ENCODE results near the gene SORCS2. TPM values are rescaled to one million over a fixed set of nuclear protein-coding genes. Genes with fewer than 3 reads are reported as not detected.

Gene SORCS2
- total RNA-seq, 1 donor from 2014 or later, result 3.0 TPM

- H3K27me3 Mint-ChIP-seq (ENCODE audit: unreplicated experiment), result peaks cover 53% of the 10 kb centered on the region
- H3K4me3 Mint-ChIP-seq (ENCODE audit: unreplicated experiment), result no peak overlapping the region
- no peaks in the 10 kb centered on the region for H3K9me3 Mint-ChIP-seq (ENCODE audit: unreplicated experiment)
- no peak for DNase-seq (ENCODE audit: extremely low spot score, unreplicated experiment)
- H3K4me1 Mint-ChIP-seq (ENCODE audit: unreplicated experiment), result no peaks in the 10 kb centered on the region
- no peak overlapping the region for H3K27ac Mint-ChIP-seq (ENCODE audit: unreplicated experiment)
- H3K36me3 Mint-ChIP-seq (ENCODE audit: unreplicated experiment), result no peaks in the 10 kb centered on the region
- TF ChIP-seq CTCF (IDR thresholded peaks at IDR 0.05), result no peak
Measured at GRCh38 chr4:7185487-7186030, 6.8 kb upstream of the SORCS2 start.

- Mint-ChIP-seq H3K36me3 (ENCODE audit: unreplicated experiment) (no peaks in the 10 kb centered on the region), H3K4me1 (ENCODE audit: unreplicated experiment) (no peaks in the 10 kb centered on the region), H3K27ac (ENCODE audit: unreplicated experiment) (no peak overlapping the region), H3K9me3 (ENCODE audit: unreplicated experiment) (no peaks in the 10 kb centered on the region), H3K4me3 (ENCODE audit: unreplicated experiment) (no peak overlapping the region), H3K27me3 (ENCODE audit: unreplicated experiment) (peaks cover 56% of the 10 kb centered on the region)
- TF ChIP-seq CTCF (IDR thresholded peaks at IDR 0.05), result peak; percentile 50
- no peak for DNase-seq (ENCODE audit: extremely low spot score, unreplicated experiment)
Measured at GRCh38 chr4:7186031-7186430, 6.3 kb upstream of the SORCS2 start.

- DNase-seq (ENCODE audit: extremely low spot score, unreplicated experiment), result no peak
- Mint-ChIP-seq H3K4me1 (ENCODE audit: unreplicated experiment) (no peaks in the 10 kb centered on the region), H3K27me3 (ENCODE audit: unreplicated experiment) (peaks cover 53% of the 10 kb centered on the region), H3K36me3 (ENCODE audit: unreplicated experiment) (no peaks in the 10 kb centered on the region), H3K9me3 (ENCODE audit: unreplicated experiment) (no peaks in the 10 kb centered on the region), H3K27ac (ENCODE audit: unreplicated experiment) (no peak overlapping the region), H3K4me3 (ENCODE audit: unreplicated experiment) (no peak overlapping the region)
- no peak for TF ChIP-seq CTCF (IDR thresholded peaks at IDR 0.05)
Measured at GRCh38 chr4:7186516-7187167, 5.7 kb upstream of the SORCS2 start.

GRCh38 chr4:7187168-7187535 lies 5.2 kb upstream of the SORCS2 start:
- Mint-ChIP-seq H3K36me3 (ENCODE audit: unreplicated experiment) (no peaks in the 10 kb centered on the region), H3K4me1 (ENCODE audit: unreplicated experiment) (peaks cover 2% of the 10 kb centered on the region), H3K27me3 (ENCODE audit: unreplicated experiment) (peaks cover 55% of the 10 kb centered on the region), H3K27ac (ENCODE audit: unreplicated experiment) (no peak overlapping the region), H3K9me3 (ENCODE audit: unreplicated experiment) (no peaks in the 10 kb centered on the region), H3K4me3 (ENCODE audit: unreplicated experiment) (no peak overlapping the region)
- no peak for TF ChIP-seq CTCF (IDR thresholded peaks at IDR 0.05)
- no peak for DNase-seq (ENCODE audit: extremely low spot score, unreplicated experiment)

GRCh38 chr4:7187691-7188090 lies 4.6 kb upstream of the SORCS2 start:
- no peaks in the 10 kb centered on the region for H3K9me3 Mint-ChIP-seq (ENCODE audit: unreplicated experiment)
- TF ChIP-seq CTCF (IDR thresholded peaks at IDR 0.05), result no peak
- no peak overlapping the region for H3K27ac Mint-ChIP-seq (ENCODE audit: unreplicated experiment)
- no peak for DNase-seq (ENCODE audit: extremely low spot score, unreplicated experiment)
- peaks cover 52% of the 10 kb centered on the region for H3K27me3 Mint-ChIP-seq (ENCODE audit: unreplicated experiment)
- H3K4me3 Mint-ChIP-seq (ENCODE audit: unreplicated experiment), result no peak overlapping the region
- H3K4me1 Mint-ChIP-seq (ENCODE audit: unreplicated experiment), result peaks cover 2% of the 10 kb centered on the region
- H3K36me3 Mint-ChIP-seq (ENCODE audit: unreplicated experiment), result no peaks in the 10 kb centered on the region
